ENCODE results near the gene SLC9A4.

- TF ChIP-seq POLR2A (IDR thresholded peaks at IDR 0.05; ENCODE audit: low read depth, low read length) (no peak), CTCF (conservative IDR thresholded peaks at IDR 0.05; ENCODE audit: low read depth, low read length) (no peak), RFX5 (IDR thresholded peaks at IDR 0.05; ENCODE audit: low read depth, low read length) (no peak), RCOR1 (IDR thresholded peaks at IDR 0.05; ENCODE audit: insufficient replicate concordance, low read length) (no peak), CEBPB (IDR thresholded peaks at IDR 0.05; ENCODE audit: low read depth, low read length) (no peak), BHLHE40 (IDR thresholded peaks at IDR 0.05; ENCODE audit: low read depth, low read length) (no peak), MAFK (IDR thresholded peaks at IDR 0.05; ENCODE audit: low read depth, low read length) (no peak), FOS (IDR thresholded peaks at IDR 0.05; ENCODE audit: low read depth, low read length) (no peak), MAZ (IDR thresholded peaks at IDR 0.05; ENCODE audit: borderline replicate concordance, low read depth, low read length) (no peak), RAD21 (IDR thresholded peaks at IDR 0.05; ENCODE audit: low read length) (no peak), ELK1 (IDR thresholded peaks at IDR 0.05; ENCODE audit: borderline replicate concordance, low read depth, low read length) (no peak), NFE2L2 (IDR thresholded peaks at IDR 0.05; ENCODE audit: low read depth, low read length) (no peak), MXI1 (IDR thresholded peaks at IDR 0.05; ENCODE audit: borderline replicate concordance, low read depth, low read length) (no peak)
These were observed 19.0 kb downstream of the SLC9A4 start for GRCh38 chr2:102492006-102492405.
